Esophagus muscularis mucosa (tissue), 3 donors: Measurements from ENCODE around the gene VIP.

ENCODE experiments used
- CTCF ChIP-seq, 3 experiments: fragments of 200-600 bp in 2 of 3; fragments of 450-650 bp in 1 of 3; sonication (generic) in 2 of 3; IDR thresholded peaks; one replicate each; pipeline ENCODE4 v1.5.1; 2017 to 2019; ENCODE audit warnings: antibody characterized with exemption in 3 of 3, mild to moderate bottlenecking in 2 of 3, moderate library complexity in 1 of 3
- POLR2A ChIP-seq: fragments of 450-650 bp; IDR thresholded peaks from one replicate; pipeline ENCODE4 v1.6.1; 2017; ENCODE audit warnings: antibody characterized with exemption, moderate library complexity, mild to moderate bottlenecking, low read depth
- POLR2AphosphoS5 ChIP-seq, 2 donors: sonication (generic); formaldehyde crosslinking; IDR thresholded peaks; one replicate each; pipeline ENCODE4 v1.6.1; 2017; ENCODE audit warnings: antibody characterized with exemption in 2 of 2

- TF ChIP-seq CTCF (IDR thresholded peaks at IDR 0.05): no peak
- no peak for TF ChIP-seq POLR2AphosphoS5 (IDR thresholded peaks at IDR 0.05)
- no peak for TF ChIP-seq POLR2A
Measured at GRCh38 chr6:152749336-152749735, 1.3 kb upstream of the VIP start.
